Measurements from ENCODE around the gene REG1A. TPM values are rescaled to one million over a fixed set of nuclear protein-coding genes. Genes with fewer than 3 reads are reported as not detected.

Gene REG1A
- total RNA-seq, 4 donors from 2014 or later = 0.45 TPM; not detected in 3

Other genes with a start within 250 kb of the REG1A start
- not detected for gene REG3G, start 94.8 kb upstream of the REG1A start, total RNA-seq
- gene REG1B, start 32.5 kb upstream of the REG1A start, total RNA-seq = not detected
- gene REG3A, start 39.3 kb downstream of the REG1A start, total RNA-seq = not detected